RWPE2 (cell line): ENCODE measurements around the gene TPTE2.

Experiments used
- ATAC-seq: fragments of 200-7000 bp; cut with Tn5 transposase; 3 replicates; pipeline ENCODE4 v1.9.1; 2021; ENCODE audit warnings: low read depth
- DNase-seq: peaks from one replicate; pipeline ENCODE4 v3.0.0-alpha.2; 2020; ENCODE audit warnings: low spot score
- H3K27ac ChIP-seq: fragments of 450-650 bp; 2 replicates; pipeline ENCODE4 v1.5.1; 2017; ENCODE audit warnings: mild to moderate bottlenecking; ENCODE audit not compliant: poor library complexity, severe bottlenecking
- H3K27me3 ChIP-seq: fragments of 250-450 bp; sonication (Bioruptor Pico); 2 replicates; pipeline ENCODE4 v1.5.1; 2021; ENCODE audit warnings: mild to moderate bottlenecking, moderate library complexity; ENCODE audit not compliant: insufficient read depth, poor library complexity, severe bottlenecking
- H3K36me3 ChIP-seq: fragments of 250-450 bp; sonication (Bioruptor Pico); 2 replicates; pipeline ENCODE4 v1.5.1; 2020; ENCODE audit warnings: low read depth, mild to moderate bottlenecking, moderate library complexity
- H3K4me1 ChIP-seq: fragments of 250-450 bp; sonication (Bioruptor Pico); 2 replicates; pipeline ENCODE4 v1.5.1; 2021; ENCODE audit warnings: mild to moderate bottlenecking, moderate library complexity; ENCODE audit not compliant: insufficient read depth, poor library complexity, severe bottlenecking
- H3K4me3 ChIP-seq: fragments of 250-450 bp; sonication (Bioruptor Pico); 2 replicates; pipeline ENCODE4 v1.5.1; 2021; ENCODE audit warnings: mild to moderate bottlenecking, moderate library complexity; ENCODE audit not compliant: severe bottlenecking
- H3K9me3 ChIP-seq: fragments of 250-450 bp; sonication (Bioruptor Pico); 2 replicates; pipeline ENCODE4 v1.5.1; 2021; ENCODE audit warnings: mild to moderate bottlenecking, moderate library complexity; ENCODE audit not compliant: severe bottlenecking
- TF ChIP-seq, protein P1 (sequence below): fragments of 450-650 bp; IDR thresholded peaks from one replicate; pipeline ENCODE4 v1.5.1; 2017; ENCODE audit warnings: mild to moderate bottlenecking, moderate library complexity; ENCODE audit not compliant: poor library complexity, severe bottlenecking

The TPTE2 gene

GRCh38 chr13:19586904-19587634 is 25.7 kb upstream of the TPTE2 start:
- DNase-seq (no peak), ATAC-seq (peak; percentile 77)

GRCh38 chr13:19581675-19582074 is 20.3 kb upstream of the TPTE2 start:
- no peak overlapping the region for H3K27ac ChIP-seq
- H3K9me3 ChIP-seq = no peaks in the 10 kb centered on the region
- H3K4me1 ChIP-seq = no peaks in the 10 kb centered on the region
- no peak overlapping the region for H3K4me3 ChIP-seq
- H3K27me3 ChIP-seq = no peaks in the 10 kb centered on the region
- ATAC-seq (no peak), DNase-seq (no peak)
- TF ChIP-seq, protein P1, sequence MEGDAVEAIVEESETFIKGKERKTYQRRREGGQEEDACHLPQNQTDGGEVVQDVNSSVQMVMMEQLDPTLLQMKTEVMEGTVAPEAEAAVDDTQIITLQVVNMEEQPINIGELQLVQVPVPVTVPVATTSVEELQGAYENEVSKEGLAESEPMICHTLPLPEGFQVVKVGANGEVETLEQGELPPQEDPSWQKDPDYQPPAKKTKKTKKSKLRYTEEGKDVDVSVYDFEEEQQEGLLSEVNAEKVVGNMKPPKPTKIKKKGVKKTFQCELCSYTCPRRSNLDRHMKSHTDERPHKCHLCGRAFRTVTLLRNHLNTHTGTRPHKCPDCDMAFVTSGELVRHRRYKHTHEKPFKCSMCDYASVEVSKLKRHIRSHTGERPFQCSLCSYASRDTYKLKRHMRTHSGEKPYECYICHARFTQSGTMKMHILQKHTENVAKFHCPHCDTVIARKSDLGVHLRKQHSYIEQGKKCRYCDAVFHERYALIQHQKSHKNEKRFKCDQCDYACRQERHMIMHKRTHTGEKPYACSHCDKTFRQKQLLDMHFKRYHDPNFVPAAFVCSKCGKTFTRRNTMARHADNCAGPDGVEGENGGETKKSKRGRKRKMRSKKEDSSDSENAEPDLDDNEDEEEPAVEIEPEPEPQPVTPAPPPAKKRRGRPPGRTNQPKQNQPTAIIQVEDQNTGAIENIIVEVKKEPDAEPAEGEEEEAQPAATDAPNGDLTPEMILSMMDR = no peak
- no peaks in the 10 kb centered on the region for H3K36me3 ChIP-seq

More at GRCh38 chr13:19586904-19587634, 25.7 kb upstream of the TPTE2 start:
- Histone ChIP-seq H3K27ac (no peak overlapping the region), H3K4me1 (no peaks in the 10 kb centered on the region), H3K27me3 (no peaks in the 10 kb centered on the region), H3K9me3 (no peaks in the 10 kb centered on the region), H3K36me3 (no peaks in the 10 kb centered on the region), H3K4me3 (no peak overlapping the region)
- TF ChIP-seq, protein P1 = no peak

- DNase-seq (no peak), ATAC-seq (no peak)
- Histone ChIP-seq H3K9me3 (no peaks in the 10 kb centered on the region), H3K4me1 (no peaks in the 10 kb centered on the region), H3K27ac (no peak overlapping the region), H3K36me3 (no peaks in the 10 kb centered on the region), H3K27me3 (no peaks in the 10 kb centered on the region), H3K4me3 (no peak overlapping the region)
- TF ChIP-seq, protein P1 = no peak
These were observed 13.9 kb upstream of the TPTE2 start for GRCh38 chr13:19575230-19575629.

DNA sequence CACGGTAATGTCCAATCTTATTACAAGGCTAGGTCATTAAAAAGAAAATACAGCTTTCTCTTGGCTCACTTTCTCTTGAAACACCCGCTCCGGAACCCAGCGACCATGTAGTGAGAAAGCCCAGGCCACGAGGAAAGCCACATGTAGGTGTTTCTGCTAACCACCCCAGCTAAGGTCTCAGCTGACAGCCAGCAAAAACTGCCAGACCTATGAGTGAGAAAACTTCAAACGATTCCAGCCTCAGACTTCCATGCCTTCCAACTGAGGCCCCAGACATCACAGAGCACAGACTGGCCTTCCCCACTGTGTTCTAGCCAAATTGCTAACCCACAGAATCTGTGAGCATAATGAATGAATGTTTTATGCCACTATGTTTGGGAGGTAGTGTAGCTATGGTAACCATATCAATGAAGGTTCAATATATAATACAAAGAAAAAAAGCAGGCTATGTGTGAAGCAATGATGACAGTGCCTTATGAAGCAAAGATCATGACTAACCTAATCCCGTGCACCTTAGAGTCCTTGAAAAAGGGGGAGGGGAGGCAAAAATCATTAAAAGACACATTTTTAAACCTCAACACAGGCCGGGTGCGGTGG is 11.9 kb upstream of the TPTE2 start:
- Histone ChIP-seq H3K4me1 (no peaks in the 10 kb centered on the region), H3K27ac (no peak overlapping the region), H3K4me3 (no peak overlapping the region), H3K9me3 (no peaks in the 10 kb centered on the region), H3K27me3 (no peaks in the 10 kb centered on the region), H3K36me3 (no peaks in the 10 kb centered on the region)
- TF ChIP-seq, protein P1 = no peak
- ATAC-seq = no peak
- no peak for DNase-seq

- Histone ChIP-seq H3K27ac (no peak overlapping the region), H3K9me3 (no peaks in the 10 kb centered on the region), H3K4me1 (no peaks in the 10 kb centered on the region), H3K36me3 (no peaks in the 10 kb centered on the region), H3K27me3 (no peaks in the 10 kb centered on the region), H3K4me3 (no peak overlapping the region)
- TF ChIP-seq, protein P1 = no peak
- ATAC-seq (no peak), DNase-seq (no peak)
These were observed 10.9 kb upstream of the TPTE2 start for GRCh38 chr13:19572280-19572679.
